ENCODE results near the gene EFNB2. TPM values are rescaled to one million over a fixed set of nuclear protein-coding genes. Genes with fewer than 3 reads are reported as not detected.

Gene EFNB2
- 0.09 and 0.47 TPM in 2 replicates for total RNA-seq

GRCh38 chr13:106535552-106536243 is at the start of gene EFNB2:
TSS of gene EFNB2 (minus strand) at chr13:106535662. CDS start at chr13:106534964, 698 bp downstream.

GRCh38 chr13:106567474-106568298 is 32.2 kb upstream of the EFNB2 start, which contains the start of gene ARGLU1:
TSS of gene ARGLU1 (minus strand) at chr13:106568137. CDS start at chr13:106567919, 218 bp downstream.

Other genes with a start within 250 kb of the EFNB2 start
- 35.8 TPM in 2 replicates for gene ARGLU1, start 32.5 kb upstream of the EFNB2 start, total RNA-seq